SU-DHL-6 (cell line): ENCODE measurements around the gene AKAP11.

Experiments used
- EZH2phosphoT487 ChIP-seq: fragments of 200-600 bp; sonication (generic), shearing (Covaris generic); conservative IDR thresholded peaks from 2 replicates; pipeline ENCODE4 v1.6.1; 2018; ENCODE audit warnings: mild to moderate bottlenecking, antibody characterized with exemption, low read length, moderate library complexity, mixed read lengths
- TF ChIP-seq, protein P1 (sequence below): fragments of 200-600 bp; sonication (generic); IDR thresholded peaks from one replicate; pipeline ENCODE4 v1.5.1; 2017; ENCODE audit warnings: antibody characterized with exemption, mild to moderate bottlenecking, low read length, moderate library complexity; ENCODE audit not compliant: insufficient read depth, poor library complexity, severe bottlenecking

- TF ChIP-seq, protein P1, sequence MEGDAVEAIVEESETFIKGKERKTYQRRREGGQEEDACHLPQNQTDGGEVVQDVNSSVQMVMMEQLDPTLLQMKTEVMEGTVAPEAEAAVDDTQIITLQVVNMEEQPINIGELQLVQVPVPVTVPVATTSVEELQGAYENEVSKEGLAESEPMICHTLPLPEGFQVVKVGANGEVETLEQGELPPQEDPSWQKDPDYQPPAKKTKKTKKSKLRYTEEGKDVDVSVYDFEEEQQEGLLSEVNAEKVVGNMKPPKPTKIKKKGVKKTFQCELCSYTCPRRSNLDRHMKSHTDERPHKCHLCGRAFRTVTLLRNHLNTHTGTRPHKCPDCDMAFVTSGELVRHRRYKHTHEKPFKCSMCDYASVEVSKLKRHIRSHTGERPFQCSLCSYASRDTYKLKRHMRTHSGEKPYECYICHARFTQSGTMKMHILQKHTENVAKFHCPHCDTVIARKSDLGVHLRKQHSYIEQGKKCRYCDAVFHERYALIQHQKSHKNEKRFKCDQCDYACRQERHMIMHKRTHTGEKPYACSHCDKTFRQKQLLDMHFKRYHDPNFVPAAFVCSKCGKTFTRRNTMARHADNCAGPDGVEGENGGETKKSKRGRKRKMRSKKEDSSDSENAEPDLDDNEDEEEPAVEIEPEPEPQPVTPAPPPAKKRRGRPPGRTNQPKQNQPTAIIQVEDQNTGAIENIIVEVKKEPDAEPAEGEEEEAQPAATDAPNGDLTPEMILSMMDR, result no peak
- TF ChIP-seq EZH2phosphoT487, result no peak
Observed at GRCh38 chr13:42239644-42240043, 32.3 kb upstream of the AKAP11 start.
